ENCODE data around the gene CNP.

CNP gene

GRCh38 chr17:41971721-41972523, 5.3 kb downstream of the CNP start:
- no peak for DNase-seq (ENCODE audit: extremely low read depth in 1 of 2, low read depth in 1 of 2)

- no peak for DNase-seq (ENCODE audit: extremely low read depth in 1 of 2, low read depth in 1 of 2)
Observed at GRCh38 chr17:41972571-41973407, 6.2 kb downstream of the CNP start.

GRCh38 chr17:41973408-41973811, 6.8 kb downstream of the CNP start:
- DNase-seq (ENCODE audit: extremely low read depth in 1 of 2, low read depth in 1 of 2), result no peak

- DNase-seq (ENCODE audit: extremely low read depth in 1 of 2, low read depth in 1 of 2), result no peak
Observed at GRCh38 chr17:41974031-41974430, 7.4 kb downstream of the CNP start.

- no peak for DNase-seq (ENCODE audit: extremely low read depth in 1 of 2, low read depth in 1 of 2)
Observed at GRCh38 chr17:41974658-41975057, 8.1 kb downstream of the CNP start.

- no peak for DNase-seq (ENCODE audit: extremely low read depth in 1 of 2, low read depth in 1 of 2)
Observed at GRCh38 chr17:41975099-41976083, 8.8 kb downstream of the CNP start.

- DNase-seq (ENCODE audit: extremely low read depth in 1 of 2, low read depth in 1 of 2), result no peak
Observed at GRCh38 chr17:41976142-41976768, 9.7 kb downstream of the CNP start.

GRCh38 chr17:41977991-41978390, 11.4 kb downstream of the CNP start:
- DNase-seq (ENCODE audit: extremely low read depth in 1 of 2, low read depth in 1 of 2), result no peak

GRCh38 chr17:41982026-41982760, 15.6 kb downstream of the CNP start:
- DNase-seq (ENCODE audit: extremely low read depth in 1 of 2, low read depth in 1 of 2), result no peak

GRCh38 chr17:41984454-41984853, 17.9 kb downstream of the CNP start:
- DNase-seq (ENCODE audit: extremely low read depth in 1 of 2, low read depth in 1 of 2), result no peak

- DNase-seq (ENCODE audit: extremely low read depth in 1 of 2, low read depth in 1 of 2), result no peak
Observed at GRCh38 chr17:41985919-41986318, 19.3 kb downstream of the CNP start.

- DNase-seq (ENCODE audit: extremely low read depth in 1 of 2, low read depth in 1 of 2), result no peak
Observed at GRCh38 chr17:41986634-41987033, 20.0 kb downstream of the CNP start.

GRCh38 chr17:41987642-41988041, 21.0 kb downstream of the CNP start:
- DNase-seq (ENCODE audit: extremely low read depth in 1 of 2, low read depth in 1 of 2), result no peak

- no peak for DNase-seq (ENCODE audit: extremely low read depth in 1 of 2, low read depth in 1 of 2)
Observed at GRCh38 chr17:41988418-41988817, 21.8 kb downstream of the CNP start.

- no peak for DNase-seq (ENCODE audit: extremely low read depth in 1 of 2, low read depth in 1 of 2)
Observed at GRCh38 chr17:41989702-41990419, 23.3 kb downstream of the CNP start.

- DNase-seq (ENCODE audit: extremely low read depth in 1 of 2, low read depth in 1 of 2), result no peak
Observed at GRCh38 chr17:41992576-41992975, 26.0 kb downstream of the CNP start.

- DNase-seq (ENCODE audit: extremely low read depth in 1 of 2, low read depth in 1 of 2), result no peak
Observed at GRCh38 chr17:41996855-41997164, 30.2 kb downstream of the CNP start.

- no peak for DNase-seq (ENCODE audit: extremely low read depth in 1 of 2, low read depth in 1 of 2)
Observed at GRCh38 chr17:41998497-41998896, 31.9 kb downstream of the CNP start.

- no peak for DNase-seq (ENCODE audit: extremely low read depth in 1 of 2, low read depth in 1 of 2)
Observed at GRCh38 chr17:42000413-42001133, 34.0 kb downstream of the CNP start.
